SKM-1 (cell line): ENCODE data around the gene UBL4B.
"Not testable (repeated sequence)": the region's sequence is repeated elsewhere in the genome, so short reads cannot be mapped to it uniquely, and the experiment has no call there.

Experiments used
- DNase-seq: peaks from one replicate; lab custom pipeline; 2025; ENCODE audit not compliant: unreplicated experiment; lab: John Stamatoyannopoulos, UW

UBL4B gene, protein sequence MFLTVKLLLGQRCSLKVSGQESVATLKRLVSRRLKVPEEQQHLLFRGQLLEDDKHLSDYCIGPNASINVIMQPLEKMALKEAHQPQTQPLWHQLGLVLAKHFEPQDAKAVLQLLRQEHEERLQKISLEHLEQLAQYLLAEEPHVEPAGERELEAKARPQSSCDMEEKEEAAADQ

DNA sequence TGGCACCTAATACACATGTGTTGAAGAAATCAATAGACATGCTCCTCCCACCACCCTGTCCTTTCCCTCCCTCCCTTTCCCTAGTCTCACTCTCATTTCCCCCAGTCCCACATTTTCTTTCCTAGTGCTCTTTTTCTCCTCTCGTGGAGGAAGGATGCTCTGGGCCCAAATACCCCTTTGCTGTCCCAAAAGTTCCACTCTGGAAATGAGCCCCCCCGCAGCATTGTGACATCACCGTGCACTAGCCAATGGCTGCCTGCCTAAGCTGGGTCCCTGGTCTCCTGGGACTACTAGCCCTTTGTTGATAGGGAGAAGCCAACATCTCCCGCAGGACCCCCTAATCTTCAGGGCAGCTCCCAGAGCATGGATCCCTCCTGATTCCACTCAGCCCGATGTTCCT, at the start of gene UBL4B:
Gene UBL4B, plus strand, starts transcription at position 301 of the 400 bp plus-strand sequence. Its CDS starts 92 bp downstream, at position 393.
- DNase-seq, result no peak

DNA sequence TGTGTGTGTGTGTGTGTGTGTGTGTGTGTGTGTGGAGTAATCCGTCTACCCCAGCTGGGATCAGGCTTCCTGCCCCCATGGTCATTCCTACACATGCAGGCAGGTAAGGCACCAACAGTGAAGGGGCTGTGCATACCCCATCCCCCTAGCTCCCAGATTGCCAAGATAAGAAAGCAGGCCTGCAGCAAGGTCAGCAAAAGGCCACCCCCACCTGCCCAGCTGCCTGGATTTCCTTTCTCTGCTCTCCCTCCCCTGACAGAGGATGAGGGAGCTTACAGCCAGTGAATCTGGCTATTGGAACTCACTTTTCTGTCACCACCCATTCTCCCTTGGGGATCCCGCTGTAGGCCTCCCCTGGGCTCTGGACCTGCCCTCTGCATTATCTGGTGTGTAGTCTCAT, 49.6 kb upstream of the UBL4B start:
- DNase-seq, result no peak

DNA sequence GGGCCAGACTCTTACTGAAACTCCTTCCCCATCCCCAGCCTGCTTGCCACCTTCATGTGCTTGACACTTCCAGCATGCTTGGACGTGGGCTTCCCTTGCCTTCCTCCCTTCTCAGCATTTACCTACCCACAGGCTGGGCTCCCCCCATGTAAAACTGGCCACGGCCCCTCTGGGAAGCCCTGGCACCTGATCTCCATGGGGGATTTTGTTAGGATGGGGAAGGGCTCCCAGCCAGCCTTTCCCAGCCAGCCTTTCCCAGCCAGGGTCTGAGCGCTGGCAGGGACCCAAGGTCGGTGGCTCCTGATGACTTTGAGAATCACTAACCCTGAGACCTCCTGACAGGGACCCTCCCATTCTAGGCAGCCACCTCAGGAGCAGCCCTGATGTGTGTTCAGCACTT, 48.5 kb upstream of the UBL4B start:
- no peak for DNase-seq

- no peak for DNase-seq
Observed at GRCh38 chr1:110064576-110065337, 47.5 kb upstream of the UBL4B start.

- DNase-seq, result no peak
Observed at GRCh38 chr1:110065841-110066240, 46.4 kb upstream of the UBL4B start.

GRCh38 chr1:110067479-110067892, 44.8 kb upstream of the UBL4B start:
- DNase-seq, result no peak

DNA sequence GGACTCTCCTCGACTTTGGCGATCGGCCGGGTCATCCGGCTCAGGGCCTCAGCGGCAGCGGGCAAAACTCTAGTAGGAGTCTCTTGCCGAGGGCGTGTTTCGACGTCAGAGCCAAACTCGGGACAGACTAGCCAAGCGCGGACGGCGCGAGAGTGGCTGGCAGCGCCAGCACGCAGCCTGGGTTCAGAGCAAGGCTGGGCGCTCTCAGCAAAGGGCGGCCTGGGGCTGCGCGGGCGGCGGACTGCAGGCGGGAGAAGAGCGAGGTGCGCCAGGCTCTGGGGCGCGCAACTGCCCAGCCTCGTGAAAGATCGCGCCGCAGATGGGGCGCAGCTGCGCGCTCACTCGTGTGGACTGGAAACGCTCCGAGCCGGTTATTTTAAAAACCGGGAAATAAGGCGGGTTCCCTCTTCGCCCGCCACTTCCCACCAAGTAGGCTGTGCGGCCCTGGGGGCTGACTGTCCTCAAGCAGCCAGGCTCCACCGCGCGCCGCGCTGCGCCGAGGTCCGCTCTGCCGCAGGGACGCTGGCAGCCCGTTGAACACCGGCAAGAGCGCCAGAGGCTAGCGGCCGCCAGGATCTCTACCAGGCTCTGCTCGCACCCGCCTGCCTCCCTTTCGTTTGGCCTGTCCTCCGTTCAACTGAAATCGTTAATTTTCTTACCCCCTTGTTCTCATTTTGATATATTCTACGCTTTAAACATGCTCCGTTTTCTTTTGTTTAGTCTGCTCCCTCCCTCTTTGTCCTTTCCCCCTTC, 44.2 kb upstream of the UBL4B start:
- DNase-seq, result no peak

- no peak for DNase-seq
Observed at GRCh38 chr1:110068646-110069403, 43.4 kb upstream of the UBL4B start.

DNA sequence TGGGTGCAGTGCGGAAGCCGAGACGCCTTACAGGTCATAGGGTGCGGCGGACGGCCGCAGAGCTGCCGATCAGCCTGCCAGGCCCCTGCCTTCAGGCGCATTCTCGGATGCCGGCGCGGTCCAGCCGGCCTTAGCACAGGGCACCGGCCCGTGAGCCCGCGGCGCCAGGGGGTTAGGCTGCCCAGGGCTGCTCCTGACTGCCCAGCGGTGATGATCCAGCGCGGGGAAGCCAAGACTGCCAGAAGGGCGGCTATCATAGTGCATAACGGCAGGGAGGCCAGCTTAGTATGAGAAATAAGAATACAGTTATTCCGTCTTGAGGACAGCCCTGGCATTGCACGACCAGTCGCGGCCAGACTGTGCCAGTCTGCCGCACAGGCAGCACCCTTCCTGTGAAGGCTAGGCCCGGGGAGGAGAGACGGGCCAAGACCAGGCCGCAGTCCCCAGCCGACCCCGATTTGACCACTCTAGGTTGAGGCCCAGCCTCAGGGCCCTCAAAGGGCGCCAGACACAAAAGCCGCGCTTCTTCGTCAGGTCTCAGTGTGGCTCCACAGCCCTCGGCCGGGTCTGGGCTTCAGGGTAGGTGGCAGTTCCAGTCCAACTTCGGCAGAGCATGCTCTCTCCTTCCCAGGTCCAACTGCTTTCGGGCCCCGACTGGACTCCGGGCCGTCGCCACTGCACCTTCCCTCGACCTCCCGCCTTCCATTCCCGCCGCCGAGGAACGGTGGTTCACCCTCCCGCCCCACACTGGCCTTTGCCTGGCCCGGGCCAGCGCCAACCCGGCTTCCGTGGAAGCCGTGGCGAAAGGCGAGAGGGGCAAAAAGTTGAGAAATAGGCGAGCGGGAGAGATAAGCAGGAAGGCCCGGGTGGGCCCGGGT, 42.6 kb upstream of the UBL4B start:
- DNase-seq, result no peak

DNA sequence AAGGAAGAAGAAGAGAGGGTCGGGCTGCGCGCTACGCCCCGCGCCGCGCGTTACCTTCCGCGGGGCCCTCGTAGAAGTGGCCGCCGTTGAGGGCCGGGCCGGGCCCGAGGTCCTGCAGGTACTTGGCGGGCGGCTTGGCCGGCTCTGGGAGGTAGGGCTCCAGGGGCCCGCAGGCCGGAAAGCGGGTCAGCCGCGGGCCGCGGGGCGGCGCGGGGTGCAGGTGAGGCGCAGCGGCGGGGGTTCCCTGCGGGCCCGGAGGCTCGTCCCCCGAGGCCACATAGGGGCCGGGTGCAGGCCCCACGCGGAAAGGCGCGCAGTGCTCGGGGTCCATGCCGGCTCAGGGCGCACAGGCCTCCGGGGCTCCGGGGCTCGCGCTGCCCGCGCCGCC, 42.0 kb upstream of the UBL4B start:
- DNase-seq, result no peak

GRCh38 chr1:110070671-110071242, 41.5 kb upstream of the UBL4B start, which contains the start of gene ALX3:
TSS of gene ALX3 (minus strand) at chr1:110070672. CDS start at chr1:110070612, 60 bp downstream.
- DNase-seq, result no peak

GRCh38 chr1:110074166-110074565, 38.1 kb upstream of the UBL4B start:
- DNase-seq, result no peak

DNA sequence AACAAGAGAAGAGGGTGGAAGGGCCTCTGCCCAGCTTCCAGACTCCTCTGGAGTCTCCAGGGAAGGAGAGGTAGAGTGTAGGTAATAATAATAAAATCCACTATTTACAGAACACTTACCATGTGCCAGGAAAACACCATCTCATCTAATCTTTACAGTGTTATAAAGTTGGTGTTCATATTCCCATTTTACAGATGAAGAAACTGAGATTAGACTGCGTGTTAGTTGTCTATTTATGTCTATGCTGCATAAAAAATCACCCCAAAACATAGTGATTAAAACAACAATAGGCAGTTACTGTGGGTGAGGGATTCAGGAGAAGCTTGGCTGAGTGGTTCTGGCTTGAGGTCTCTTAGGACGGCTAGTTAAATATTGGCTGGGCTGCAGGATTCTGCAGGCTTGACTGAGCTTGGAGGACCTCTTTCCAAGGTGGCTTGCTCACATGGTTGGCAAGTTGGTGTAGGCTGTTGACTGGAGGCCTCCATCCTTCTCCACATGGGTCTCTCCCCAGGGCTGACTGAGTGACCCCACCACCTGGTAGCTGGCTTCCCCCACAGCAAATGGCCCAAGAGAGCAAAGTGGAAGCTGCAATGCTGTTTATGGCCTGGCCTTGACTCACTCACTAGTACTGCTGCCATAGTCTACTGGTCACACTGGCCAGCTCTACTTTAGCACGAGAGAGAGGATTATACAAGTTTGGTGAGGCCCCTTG, 35.3 kb upstream of the UBL4B start:
- DNase-seq, result no peak

- not testable (repeated sequence) for DNase-seq
Observed at GRCh38 chr1:110079995-110080394, 32.2 kb upstream of the UBL4B start.

GRCh38 chr1:110081061-110081460, 31.2 kb upstream of the UBL4B start:
- DNase-seq, result no peak

DNA sequence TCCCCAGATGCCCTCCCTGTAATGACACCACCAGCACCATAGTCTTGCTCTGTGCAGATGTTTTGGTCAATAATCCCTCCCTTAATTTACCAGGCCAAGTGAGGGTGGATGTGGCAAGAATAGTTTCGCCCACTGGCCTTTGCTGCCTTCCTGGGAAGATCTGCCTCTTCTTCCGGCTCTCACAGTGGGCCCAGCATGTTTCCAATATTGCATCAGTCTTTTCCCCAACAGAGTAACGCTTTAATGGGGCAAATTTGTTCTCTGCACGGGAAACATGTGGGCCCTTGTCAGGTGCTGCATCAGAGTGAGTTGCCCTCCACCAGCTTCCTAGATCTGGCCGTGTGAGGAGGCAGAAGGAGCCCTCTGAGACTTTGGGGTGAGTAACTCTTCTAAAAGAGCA, 29.8 kb upstream of the UBL4B start:
- DNase-seq, result no peak

GRCh38 chr1:110083061-110083865, 29.0 kb upstream of the UBL4B start:
- DNase-seq, result no peak

DNA sequence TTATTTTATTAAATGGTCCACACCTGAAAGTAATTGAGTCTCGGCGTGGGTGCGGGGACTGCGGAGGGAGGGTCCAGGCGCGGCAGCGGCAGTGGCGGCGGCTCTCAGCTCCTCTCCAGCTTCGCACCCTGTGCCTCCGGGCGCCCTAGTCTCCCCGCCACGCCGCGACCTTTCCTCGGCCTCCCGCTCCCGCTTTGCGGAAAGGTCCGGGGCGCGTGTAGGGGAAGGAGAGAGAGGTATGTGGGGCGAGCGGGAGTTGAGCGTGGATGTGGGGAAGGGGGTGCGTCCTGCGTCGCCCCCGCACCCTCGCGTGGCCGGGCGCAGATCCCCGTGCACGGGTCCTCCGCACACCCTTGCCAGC, 28.4 kb upstream of the UBL4B start:
- no peak for DNase-seq
